Stimulated activated CD4-positive, alpha-beta T cell treated with anti-CD3 and anti-CD28 coated beads, Interleukin-4, amount 100 ng/mL, for 1 hour (primary cell): ENCODE data around the gene MLN.

Source experiments
- DNase-seq: peaks from one replicate; pipeline ENCODE4 v3.0.0-alpha.2; 2020

The MLN gene

GRCh38 chr6:33813990-33814985 is 10.5 kb upstream of the MLN start:
- DNase-seq: no peak

GRCh38 chr6:33813246-33813904 is 9.6 kb upstream of the MLN start:
- no peak for DNase-seq

- DNase-seq: peak; percentile 37
Measured at GRCh38 chr6:33812669-33813068, 8.9 kb upstream of the MLN start.

- no peak for DNase-seq
Measured at GRCh38 chr6:33809594-33809993, 5.8 kb upstream of the MLN start.

GRCh38 chr6:33808641-33809180 is 4.9 kb upstream of the MLN start:
- DNase-seq: no peak

- no peak for DNase-seq
Measured at GRCh38 chr6:33807606-33808005, 3.8 kb upstream of the MLN start.

GRCh38 chr6:33806841-33807240 is 3.0 kb upstream of the MLN start:
- DNase-seq: no peak

- DNase-seq: no peak
Measured at GRCh38 chr6:33802186-33802958, 1.4 kb downstream of the MLN start.

- DNase-seq: no peak
Measured at GRCh38 chr6:33801611-33802010, 2.2 kb downstream of the MLN start.

- no peak for DNase-seq
Measured at GRCh38 chr6:33800248-33800969, 3.4 kb downstream of the MLN start.

GRCh38 chr6:33799454-33800113 is 4.2 kb downstream of the MLN start:
- DNase-seq: no peak

GRCh38 chr6:33798343-33798848 is 5.4 kb downstream of the MLN start:
- no peak for DNase-seq

GRCh38 chr6:33797626-33798342 is 6.0 kb downstream of the MLN start:
- no peak for DNase-seq

- no peak for DNase-seq
Measured at GRCh38 chr6:33794910-33795623, 8.7 kb downstream of the MLN start.

- no peak for DNase-seq
Measured at GRCh38 chr6:33792981-33793380, 10.8 kb downstream of the MLN start.

- no peak for DNase-seq
Measured at GRCh38 chr6:33791620-33792019, 12.2 kb downstream of the MLN start.

GRCh38 chr6:33790910-33791309 is 12.9 kb downstream of the MLN start:
- DNase-seq: no peak

- no peak for DNase-seq
Measured at GRCh38 chr6:33790379-33790778, 13.4 kb downstream of the MLN start.

- no peak for DNase-seq
Measured at GRCh38 chr6:33789550-33789895, 14.3 kb downstream of the MLN start.
